HepG2 (cell line): Measurements from ENCODE around the gene ETV6. TPM values are rescaled to one million over a fixed set of nuclear protein-coding genes. Genes with fewer than 3 reads are reported as not detected.

Experiments used
- ASH2L ChIP-seq: fragments of 300-600, 200-600 bp; sonication (generic); IDR thresholded peaks from 2 replicates; pipeline ENCODE4 v1.7.0; 2017; ENCODE audit warnings: low read depth, mild to moderate bottlenecking, moderate library complexity, mixed read lengths, low read length; ENCODE audit not compliant: insufficient read length
- BCL6 ChIP-seq: IDR thresholded peaks from 2 replicates; pipeline ENCODE4 v1.6.1; 2016; ENCODE audit warnings: missing genetic modification reagents, missing compliant biosample characterization
- DMAP1 ChIP-seq: IDR thresholded peaks from 2 replicates; pipeline ENCODE4 v1.6.1; 2016
- DPF2 ChIP-seq: sonication (generic); formaldehyde crosslinking; IDR thresholded peaks from 2 replicates; pipeline ENCODE4 v1.4.0; 2020; ENCODE audit warnings: mild to moderate bottlenecking, low read depth, missing genetic modification reagents, borderline replicate concordance
- ELF3 ChIP-seq: IDR thresholded peaks from 2 replicates; pipeline ENCODE4 v1.6.1; 2016; ENCODE audit warnings: missing genetic modification reagents, missing compliant biosample characterization
- FOXK1 ChIP-seq: sonication (generic); formaldehyde crosslinking; IDR thresholded peaks from 2 replicates; pipeline ENCODE4 v1.4.0; 2020; ENCODE audit warnings: low read depth, missing genetic modification reagents, borderline replicate concordance
- GATAD2A ChIP-seq: IDR thresholded peaks from 2 replicates; pipeline ENCODE4 v1.6.1; 2016
- HNF4A ChIP-seq: sonication (generic); formaldehyde crosslinking; IDR thresholded peaks from 2 replicates; pipeline ENCODE4 v1.4.0; 2020; ENCODE audit warnings: missing genetic modification reagents
- HOMEZ ChIP-seq: IDR thresholded peaks from 2 replicates; pipeline ENCODE4 v1.6.1; 2016; ENCODE audit warnings: low read depth
- ISX ChIP-seq: sonication (generic); formaldehyde crosslinking; conservative IDR thresholded peaks from 2 replicates; pipeline ENCODE4 v1.5.0; 2020; ENCODE audit warnings: missing genetic modification reagents
- JARID2 ChIP-seq: sonication (generic); formaldehyde crosslinking; IDR thresholded peaks from 2 replicates; pipeline ENCODE4 v1.8.1; 2023; ENCODE audit warnings: missing genetic modification reagents, inconsistent platforms; ENCODE audit not compliant: insufficient replicate concordance
- RFXAP ChIP-seq: sonication (generic); formaldehyde crosslinking; IDR thresholded peaks from 2 replicates; pipeline ENCODE4 v1.4.0; 2020; ENCODE audit warnings: missing genetic modification reagents, borderline replicate concordance
- SALL2 ChIP-seq: sonication (generic); formaldehyde crosslinking; IDR thresholded peaks from 2 replicates; pipeline ENCODE4 v1.8.1; 2023; ENCODE audit warnings: mild to moderate bottlenecking, missing genetic modification reagents, inconsistent platforms
- SATB2 ChIP-seq: sonication (generic); formaldehyde crosslinking; IDR thresholded peaks from 2 replicates; pipeline ENCODE4 v1.5.0; 2020; ENCODE audit warnings: missing genetic modification reagents
- SIX1 ChIP-seq: sonication (generic); formaldehyde crosslinking; IDR thresholded peaks from 2 replicates; pipeline ENCODE4 v1.4.0; 2020; ENCODE audit warnings: missing genetic modification reagents, borderline replicate concordance
- SP1 ChIP-seq, 2 experiments: fragments of 450-650 bp in 1 of 2; sonication (generic) in 1 of 2; formaldehyde crosslinking in 1 of 2; IDR thresholded peaks; 2 replicates each; pipeline versions ENCODE4 v1.4.0 to v1.6.1; 2016 to 2020; ENCODE audit warnings: missing genetic modification reagents in 1 of 2
- SRSF9 ChIP-seq: fragments of 200-400 bp; formaldehyde crosslinking; IDR thresholded peaks from 2 replicates; pipeline ENCODE4 v1.6.1; 2018; ENCODE audit warnings: borderline replicate concordance, mild to moderate bottlenecking, low read depth, low read length; ENCODE audit not compliant: insufficient read depth, poor library complexity, severe bottlenecking
- ZBTB8A ChIP-seq: sonication (generic); formaldehyde crosslinking; IDR thresholded peaks from 2 replicates; pipeline ENCODE4 v1.4.0; 2020; ENCODE audit warnings: mild to moderate bottlenecking, low read depth, missing genetic modification reagents, borderline replicate concordance
- ZEB1 ChIP-seq: IDR thresholded peaks from 2 replicates; pipeline ENCODE4 v1.6.1; 2012; ENCODE audit warnings: mild to moderate bottlenecking, low read depth, inconsistent platforms; ENCODE audit not compliant: insufficient replicate concordance
- ZNF225 ChIP-seq: sonication (generic); formaldehyde crosslinking; IDR thresholded peaks from 2 replicates; pipeline ENCODE4 v1.4.0; 2020; ENCODE audit warnings: mild to moderate bottlenecking, missing genetic modification reagents
- polyA plus RNA-seq, 8 experiments: library from polyadenylated mRNA; depleted of rRNA in 3 of 8; stranded (reverse) in 7 of 8; unstranded in 1 of 8; fragments of >200 nt; fragmentation: Illumina TruSeq in 4 of 8; extraction: Trizol in 4 of 8; gene quantifications; 2 replicates each; pipeline versions ENCODE4 v1.2.1 to v1.2.3, GENCODE V29; 2011 to 2016; ENCODE audit warnings: low read depth in 4 of 8, missing spikeins in 1 of 8, mixed read lengths in 1 of 8; ENCODE audit not compliant: insufficient read depth in 1 of 8
- total RNA-seq, 5 experiments: library from RNA; depleted of rRNA; stranded (reverse); fragments of >200 nt; fragmentation: Illumina TruSeq; extraction: Trizol; gene quantifications; 2 replicates each; pipeline ENCODE4 v1.2.3, GENCODE V29; 2016; ENCODE audit warnings: low read depth in 1 of 5
- TF ChIP-seq, protein P1 (sequence below): sonication (generic); formaldehyde crosslinking; IDR thresholded peaks from 2 replicates; pipeline ENCODE4 v1.4.0; 2020; ENCODE audit warnings: missing genetic modification reagents, borderline replicate concordance
- TF ChIP-seq, protein P2 (sequence below): sonication (generic); formaldehyde crosslinking; IDR thresholded peaks from 2 replicates; pipeline ENCODE4 v1.5.0; 2020; ENCODE audit warnings: mild to moderate bottlenecking, missing genetic modification reagents
- TF ChIP-seq, protein P3 (sequence below): sonication (generic); formaldehyde crosslinking; conservative IDR thresholded peaks from 2 replicates; pipeline ENCODE4 v1.4.0; 2020; ENCODE audit warnings: missing genetic modification reagents

Gene ETV6
- total and polyA plus RNA-seq, 2 of the 13 experiments (the other 11 are each of a cell fraction or from before 2014, with no cell fraction given): 2.2 to 3.0 TPM

DNA sequence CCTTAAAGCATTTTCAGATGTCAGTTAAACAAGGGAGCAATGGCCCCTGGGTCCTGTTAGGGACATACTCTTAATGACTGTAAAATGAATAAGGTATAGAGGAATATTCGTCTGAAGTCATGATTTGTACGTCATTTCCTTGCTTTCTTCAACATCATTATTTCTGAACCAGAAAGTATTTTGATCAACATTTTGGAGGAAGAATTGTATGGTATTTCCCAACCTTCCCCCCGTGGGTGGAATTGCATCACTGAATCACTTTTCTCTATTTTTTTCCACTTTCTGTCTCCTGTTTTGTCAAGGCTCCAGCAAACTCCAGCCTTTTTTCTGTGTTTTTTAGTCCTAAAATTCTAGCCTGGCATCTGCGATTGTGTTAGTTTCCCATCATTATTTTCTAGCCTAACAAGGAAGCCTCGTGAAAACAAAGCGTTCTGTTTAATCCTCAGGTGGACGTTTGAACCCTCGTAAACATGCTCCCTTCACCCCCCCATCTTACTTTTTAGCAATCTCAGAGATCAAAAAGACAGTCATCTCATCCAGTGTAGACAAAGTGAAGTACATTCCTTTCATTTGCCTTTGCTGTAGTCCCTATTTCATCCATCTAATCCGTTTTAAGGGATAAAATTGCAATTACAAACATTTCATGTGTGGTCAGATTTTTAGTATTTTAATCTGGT is 62.3 kb downstream of the ETV6 start (continued):
- TF ChIP-seq, protein P1, sequence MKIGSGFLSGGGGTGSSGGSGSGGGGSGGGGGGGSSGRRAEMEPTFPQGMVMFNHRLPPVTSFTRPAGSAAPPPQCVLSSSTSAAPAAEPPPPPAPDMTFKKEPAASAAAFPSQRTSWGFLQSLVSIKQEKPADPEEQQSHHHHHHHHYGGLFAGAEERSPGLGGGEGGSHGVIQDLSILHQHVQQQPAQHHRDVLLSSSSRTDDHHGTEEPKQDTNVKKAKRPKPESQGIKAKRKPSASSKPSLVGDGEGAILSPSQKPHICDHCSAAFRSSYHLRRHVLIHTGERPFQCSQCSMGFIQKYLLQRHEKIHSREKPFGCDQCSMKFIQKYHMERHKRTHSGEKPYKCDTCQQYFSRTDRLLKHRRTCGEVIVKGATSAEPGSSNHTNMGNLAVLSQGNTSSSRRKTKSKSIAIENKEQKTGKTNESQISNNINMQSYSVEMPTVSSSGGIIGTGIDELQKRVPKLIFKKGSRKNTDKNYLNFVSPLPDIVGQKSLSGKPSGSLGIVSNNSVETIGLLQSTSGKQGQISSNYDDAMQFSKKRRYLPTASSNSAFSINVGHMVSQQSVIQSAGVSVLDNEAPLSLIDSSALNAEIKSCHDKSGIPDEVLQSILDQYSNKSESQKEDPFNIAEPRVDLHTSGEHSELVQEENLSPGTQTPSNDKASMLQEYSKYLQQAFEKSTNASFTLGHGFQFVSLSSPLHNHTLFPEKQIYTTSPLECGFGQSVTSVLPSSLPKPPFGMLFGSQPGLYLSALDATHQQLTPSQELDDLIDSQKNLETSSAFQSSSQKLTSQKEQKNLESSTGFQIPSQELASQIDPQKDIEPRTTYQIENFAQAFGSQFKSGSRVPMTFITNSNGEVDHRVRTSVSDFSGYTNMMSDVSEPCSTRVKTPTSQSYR: no peak
- peak; percentile 89 for TF ChIP-seq BCL6
- TF ChIP-seq RFXAP (CRISPR knock-in tag): no peak
- no peak for TF ChIP-seq SP1 (IDR thresholded peaks at IDR 0.05)
- TF ChIP-seq SP1 (CRISPR knock-in tag; IDR thresholded peaks at IDR 0.05): no peak
- no peak for TF ChIP-seq SRSF9
- TF ChIP-seq DPF2 (CRISPR knock-in tag): no peak
- no peak for TF ChIP-seq SATB2
- TF ChIP-seq HNF4A: peak; percentile 72
- no peak for TF ChIP-seq ZEB1
- no peak for TF ChIP-seq ASH2L
- TF ChIP-seq ISX: no peak
- TF ChIP-seq ZNF225: no peak
- TF ChIP-seq, protein P2, sequence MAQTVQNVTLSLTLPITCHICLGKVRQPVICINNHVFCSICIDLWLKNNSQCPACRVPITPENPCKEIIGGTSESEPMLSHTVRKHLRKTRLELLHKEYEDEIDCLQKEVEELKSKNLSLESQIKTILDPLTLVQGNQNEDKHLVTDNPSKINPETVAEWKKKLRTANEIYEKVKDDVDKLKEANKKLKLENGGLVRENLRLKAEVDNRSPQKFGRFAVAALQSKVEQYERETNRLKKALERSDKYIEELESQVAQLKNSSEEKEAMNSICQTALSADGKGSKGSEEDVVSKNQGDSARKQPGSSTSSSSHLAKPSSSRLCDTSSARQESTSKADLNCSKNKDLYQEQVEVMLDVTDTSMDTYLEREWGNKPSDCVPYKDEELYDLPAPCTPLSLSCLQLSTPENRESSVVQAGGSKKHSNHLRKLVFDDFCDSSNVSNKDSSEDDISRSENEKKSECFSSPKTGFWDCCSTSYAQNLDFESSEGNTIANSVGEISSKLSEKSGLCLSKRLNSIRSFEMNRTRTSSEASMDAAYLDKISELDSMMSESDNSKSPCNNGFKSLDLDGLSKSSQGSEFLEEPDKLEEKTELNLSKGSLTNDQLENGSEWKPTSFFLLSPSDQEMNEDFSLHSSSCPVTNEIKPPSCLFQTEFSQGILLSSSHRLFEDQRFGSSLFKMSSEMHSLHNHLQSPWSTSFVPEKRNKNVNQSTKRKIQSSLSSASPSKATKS (CRISPR knock-in tag): no peak
- no peak for TF ChIP-seq DMAP1 (CRISPR knock-in tag)
- TF ChIP-seq SIX1: no peak
- TF ChIP-seq FOXK1 (CRISPR knock-in tag): peak; percentile 57; the same call in 1 of the 2 replicates
- TF ChIP-seq, protein P3, sequence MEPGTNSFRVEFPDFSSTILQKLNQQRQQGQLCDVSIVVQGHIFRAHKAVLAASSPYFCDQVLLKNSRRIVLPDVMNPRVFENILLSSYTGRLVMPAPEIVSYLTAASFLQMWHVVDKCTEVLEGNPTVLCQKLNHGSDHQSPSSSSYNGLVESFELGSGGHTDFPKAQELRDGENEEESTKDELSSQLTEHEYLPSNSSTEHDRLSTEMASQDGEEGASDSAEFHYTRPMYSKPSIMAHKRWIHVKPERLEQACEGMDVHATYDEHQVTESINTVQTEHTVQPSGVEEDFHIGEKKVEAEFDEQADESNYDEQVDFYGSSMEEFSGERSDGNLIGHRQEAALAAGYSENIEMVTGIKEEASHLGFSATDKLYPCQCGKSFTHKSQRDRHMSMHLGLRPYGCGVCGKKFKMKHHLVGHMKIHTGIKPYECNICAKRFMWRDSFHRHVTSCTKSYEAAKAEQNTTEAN: no peak
- TF ChIP-seq ELF3 (CRISPR knock-in tag): peak; percentile 69; the same call in 1 of the 2 replicates
- no peak for TF ChIP-seq JARID2 (CRISPR knock-in tag)
- TF ChIP-seq HOMEZ (CRISPR knock-in tag): no peak; the same call in 1 of the 2 replicates
- TF ChIP-seq ZBTB8A (CRISPR knock-in tag): no peak
- TF ChIP-seq GATAD2A: peak; percentile 56
- TF ChIP-seq SALL2 (CRISPR knock-in tag): no peak
